Measurements from ENCODE around the gene FGFBP2.
"Not testable (repeated sequence)": the region's sequence is repeated elsewhere in the genome, so short reads cannot be mapped to it uniquely, and the experiment has no call there.

The FGFBP2 gene

GRCh38 chr4:15930314-15930713 is 32.7 kb downstream of the FGFBP2 start:
- no peak for DNase-seq (ENCODE audit: low read depth in 2 of 2)

DNA sequence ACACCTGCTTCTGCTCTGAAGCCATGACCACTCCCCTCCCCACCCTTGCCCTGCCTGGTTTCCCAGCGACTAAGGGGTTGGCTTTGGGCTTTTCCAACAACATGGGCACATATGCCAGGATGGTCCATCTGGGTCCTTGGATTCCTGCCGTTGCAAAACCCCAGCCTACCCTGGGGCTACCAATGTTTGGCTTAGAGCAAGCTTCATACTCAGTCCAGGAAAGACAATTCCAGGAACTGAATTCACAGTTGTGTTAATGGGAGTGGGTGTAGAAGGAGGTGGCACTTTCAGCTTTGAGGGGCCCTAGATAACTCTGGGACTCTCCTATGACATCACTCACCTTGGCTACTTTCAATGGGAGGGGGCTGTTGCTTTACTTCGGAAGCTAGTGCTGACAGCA is 33.4 kb downstream of the FGFBP2 start:
- no peak for DNase-seq (ENCODE audit: low read depth in 2 of 2)

GRCh38 chr4:15928883-15929282 is 34.1 kb downstream of the FGFBP2 start:
- no peak for DNase-seq (ENCODE audit: low read depth in 2 of 2)

GRCh38 chr4:15926486-15926885 is 36.5 kb downstream of the FGFBP2 start:
- DNase-seq (ENCODE audit: low read depth in 2 of 2) = no peak

- no peak for DNase-seq (ENCODE audit: low read depth in 2 of 2)
These were observed 37.1 kb downstream of the FGFBP2 start for GRCh38 chr4:15925830-15926229.

GRCh38 chr4:15921592-15921932 is 41.4 kb downstream of the FGFBP2 start:
- DNase-seq (ENCODE audit: low read depth in 2 of 2) = no peak

- no peak for DNase-seq (ENCODE audit: low read depth in 2 of 2)
These were observed 42.0 kb downstream of the FGFBP2 start for GRCh38 chr4:15920723-15921591.

- DNase-seq (ENCODE audit: low read depth in 2 of 2) = no peak
These were observed 44.4 kb downstream of the FGFBP2 start for GRCh38 chr4:15918484-15919129.

DNA sequence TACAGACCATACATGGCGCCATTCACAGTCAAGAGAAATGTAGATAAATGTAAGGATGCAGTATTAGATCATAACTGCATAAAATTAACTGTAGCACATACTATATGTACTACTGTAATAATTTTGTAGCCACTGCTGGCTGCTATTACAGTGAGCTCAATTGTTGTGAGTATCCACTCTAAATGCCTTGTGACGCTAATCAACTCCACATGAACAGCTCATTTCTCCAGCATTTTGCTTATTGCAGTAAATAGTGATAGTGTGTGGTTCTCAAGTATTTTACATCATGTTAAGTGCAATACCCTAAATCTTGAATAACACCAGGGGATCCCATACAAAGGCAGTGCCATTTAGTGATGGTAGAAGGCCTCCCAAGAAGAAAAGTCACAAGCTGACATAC is 45.7 kb downstream of the FGFBP2 start:
- DNase-seq (ENCODE audit: low read depth in 2 of 2) = no peak

DNA sequence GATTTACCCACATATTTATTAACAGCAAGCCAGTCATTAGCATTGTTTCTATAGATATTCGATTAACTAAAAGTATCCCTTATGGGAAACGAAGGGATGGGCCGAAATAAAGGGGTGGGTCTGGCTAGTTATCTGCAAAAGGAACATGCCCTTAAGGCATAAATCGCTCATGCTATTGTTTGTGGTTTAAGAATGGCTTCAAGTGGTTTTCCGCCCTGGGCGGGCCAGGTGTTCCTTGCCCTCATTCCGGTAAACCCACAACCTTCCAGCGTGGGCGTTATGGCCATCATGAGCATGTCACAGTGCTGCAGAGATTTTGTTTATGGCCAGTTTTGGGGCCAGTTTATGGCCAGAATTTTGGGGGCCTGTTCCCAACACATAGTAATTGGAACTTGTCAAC is 46.6 kb downstream of the FGFBP2 start:
- not testable (repeated sequence) for DNase-seq (ENCODE audit: low read depth in 2 of 2)

DNA sequence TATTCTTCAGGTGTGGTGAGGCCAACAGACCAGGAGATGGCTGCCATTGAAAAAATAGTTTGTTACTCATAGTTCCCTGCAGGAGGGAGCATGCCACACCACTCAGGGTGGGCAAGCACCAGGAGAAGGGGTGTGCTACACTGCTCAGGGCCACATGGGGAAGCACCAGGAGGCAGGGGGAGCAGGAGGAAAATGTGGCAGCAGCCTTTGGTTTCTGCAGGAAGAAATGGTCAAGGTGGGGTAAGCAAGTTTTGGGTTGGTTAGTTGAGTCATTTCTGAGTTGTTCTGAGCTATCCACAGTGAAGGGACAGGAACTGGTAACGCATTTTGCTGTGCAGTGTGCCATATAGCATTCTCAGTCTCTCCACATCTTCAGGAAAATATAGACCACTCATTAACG is 48.2 kb downstream of the FGFBP2 start:
- DNase-seq (ENCODE audit: low read depth in 2 of 2) = no peak

GRCh38 chr4:15914291-15914690 is 48.7 kb downstream of the FGFBP2 start:
- DNase-seq (ENCODE audit: low read depth in 2 of 2) = no peak

DNA sequence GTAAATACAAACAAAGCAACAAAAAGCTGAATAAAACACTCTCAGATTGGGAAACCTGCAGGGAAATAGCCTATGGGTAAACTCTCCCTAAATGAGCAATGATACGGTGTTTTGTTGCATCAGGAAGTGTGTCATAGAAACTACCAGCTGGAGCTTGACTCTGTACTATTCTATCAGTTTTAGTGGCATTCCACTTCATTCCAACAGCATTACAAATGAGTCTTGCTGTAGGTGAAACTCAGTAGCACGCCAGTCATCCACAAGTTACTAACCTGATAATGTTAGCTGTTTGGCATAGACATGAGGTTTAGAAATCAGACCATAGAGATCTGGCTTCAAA is 49.4 kb downstream of the FGFBP2 start:
- no peak for DNase-seq (ENCODE audit: low read depth in 2 of 2)

- DNase-seq (ENCODE audit: low read depth in 2 of 2) = no peak
These were observed 49.9 kb downstream of the FGFBP2 start for GRCh38 chr4:15912961-15913630.

- DNase-seq (ENCODE audit: low read depth in 2 of 2) = no peak
These were observed 50.7 kb downstream of the FGFBP2 start for GRCh38 chr4:15912236-15912635.

All from stimulated activated CD4-positive, alpha-beta T cell treated with anti-CD3 and anti-CD28 coated beads, Interleukin-15, amount 100 ng/mL, for 48 hours (primary cell).